SK-N-MC (cell line): ENCODE results near the gene GPR176.

ENCODE experiments used
- EZH2 ChIP-seq: fragments of 200-600 bp; sonication (generic); IDR thresholded peaks from one replicate; pipeline ENCODE4 v1.6.1; 2017; ENCODE audit warnings: antibody characterized with exemption
- POLR2AphosphoS5 ChIP-seq: IDR thresholded peaks from 2 replicates; pipeline ENCODE4 v1.6.1; 2012; ENCODE audit warnings: mild to moderate bottlenecking, low read depth, low read length, borderline replicate concordance

GRCh38 chr15:39799552-39800011 lies 120.5 kb downstream of the GPR176 start:
- TF ChIP-seq EZH2 (no peak), POLR2AphosphoS5 (no peak)
